HepG2 (cell line): ENCODE data around the gene JPH3. TPM values are rescaled to one million over a fixed set of nuclear protein-coding genes. Genes with fewer than 3 reads are reported as not detected.
A peak's percentile ranks its signal among the peaks of the same experiment; 100 is the strongest.

ENCODE experiments used
- ATAC-seq: fragments of 200-7000 bp; cut with Tn5 transposase; 3 replicates; pipeline ENCODE4 v1.9.1; 2020; ENCODE audit warnings: mild to moderate bottlenecking, moderate library complexity
- BruUV-seq: library from RNA; stranded (reverse); fragments of 400-500 nt; replicated peaks from 2 replicates; lab custom pipeline; 2021; lab: Mats Ljungman, UMichigan
- CTCF ChIA-PET: fragments of 300-600 bp; formaldehyde crosslinking; extraction: SDS; loops from one replicate; lab custom pipeline; 2021; ENCODE audit warnings: low total read pairs, inconsistent platforms, low intra/inter-chr PET ratio; lab: Yijun Ruan, JAX
- POLR2A ChIA-PET: fragments of 350-600 bp; sonication (Branson Sonifier 250); formaldehyde crosslinking; loops from one replicate; lab custom pipeline; 2020; ENCODE audit warnings: antibody characterized with exemption, inconsistent platforms; lab: Yijun Ruan, JAX
- DNase-seq: peaks from one replicate; pipeline ENCODE4 v3.0.0-alpha.2; 2015; ENCODE audit warnings: low spot score
- FAIRE-seq: peaks from 3 replicates; lab custom pipeline; 2011; peaks lifted over from hg19 to GRCh38; lab: Jason Lieb, UNC
- H2AFZ ChIP-seq: one replicate; pipeline ENCODE4 v1.6.1; 2011; ENCODE audit warnings: low read length, inconsistent platforms
- H3K27ac ChIP-seq: fragments of 300-600 bp; 3 replicates; pipeline ENCODE4 v1.8.0; 2011; ENCODE audit warnings: mixed run types, mild to moderate bottlenecking, mixed read lengths, low read length, inconsistent platforms; ENCODE audit not compliant: insufficient read depth; ENCODE audit errors: extremely low read length
- H3K27me3 ChIP-seq, 2 experiments: fragments of 200-600 bp in 1 of 2; 2 replicates in 1 of 2; 3 replicates in 1 of 2; pipeline versions ENCODE4 v1.6.0 to v1.8.0; 2011; ENCODE audit warnings: low read length in 2 of 2, mild to moderate bottlenecking in 2 of 2, moderate library complexity in 2 of 2, inconsistent platforms in 1 of 2; ENCODE audit not compliant: insufficient read depth in 2 of 2, control insufficient read depth in 1 of 2
- H3K36me3 ChIP-seq, 2 experiments: fragments of 200-600 bp in 1 of 2; replicated peaks in 1 of 2; 2 replicates in 1 of 2; 3 replicates in 1 of 2; pipeline versions ENCODE4 v1.5.1 to v1.8.0; 2011; ENCODE audit warnings: low read length in 2 of 2, inconsistent platforms in 1 of 2; ENCODE audit not compliant: insufficient read depth in 2 of 2, control insufficient read depth in 1 of 2
- H3K4me1 ChIP-seq: 2 replicates; pipeline ENCODE4 v1.5.1; 2012; ENCODE audit warnings: low read length, inconsistent platforms; ENCODE audit not compliant: insufficient read depth
- H3K4me2 ChIP-seq: 2 replicates; pipeline ENCODE4 v1.6.0; 2011; ENCODE audit warnings: low read depth, low read length, inconsistent platforms
- H3K4me3 ChIP-seq, 3 experiments: fragments of 200-600 bp in 1 of 3; sonication (generic), shearing (Covaris generic) in 1 of 3; replicated peaks in 1 of 3; 2 replicates each; pipeline ENCODE4 v1.5.1; 2011 to 2016; ENCODE audit warnings: low read length in 3 of 3, inconsistent platforms in 2 of 3, low read depth in 2 of 3, mild to moderate bottlenecking in 2 of 3, control low read depth in 1 of 3, mixed read lengths in 1 of 3; ENCODE audit not compliant: insufficient read depth in 1 of 3
- H3K79me2 ChIP-seq: one replicate; pipeline ENCODE4 v1.6.1; 2011; ENCODE audit warnings: low read length, inconsistent platforms; ENCODE audit not compliant: insufficient read depth
- H3K9ac ChIP-seq: 2 replicates; pipeline ENCODE4 v1.6.0; 2011; ENCODE audit warnings: mild to moderate bottlenecking, low read depth, low read length, inconsistent platforms; ENCODE audit not compliant: insufficient read depth
- H3K9me3 ChIP-seq: 2 replicates; pipeline ENCODE4 v1.5.1; 2012; ENCODE audit warnings: mild to moderate bottlenecking, low read length
- H4K20me1 ChIP-seq: 2 replicates; pipeline ENCODE4 v1.6.0; 2011; ENCODE audit warnings: inconsistent platforms, mild to moderate bottlenecking, low read length, moderate library complexity; ENCODE audit not compliant: insufficient read depth
- AGO2 ChIP-seq: fragments of 200-400 bp; formaldehyde crosslinking; optimal IDR thresholded peaks from 2 replicates; pipeline ENCODE3; 2017; ENCODE audit warnings: mild to moderate bottlenecking, low read depth, low read length, moderate library complexity
- BCL6 ChIP-seq: IDR thresholded peaks from 2 replicates; pipeline ENCODE4 v1.6.1; 2016; ENCODE audit warnings: missing genetic modification reagents, missing compliant biosample characterization
- DNMT3B ChIP-seq: conservative IDR thresholded peaks from 2 replicates; pipeline ENCODE4 v1.6.1; 2016; ENCODE audit warnings: missing biosample characterization, control low read depth
- FIP1L1 ChIP-seq: fragments of 200-400 bp; formaldehyde crosslinking; IDR thresholded peaks from 2 replicates; pipeline ENCODE4 v1.6.1; 2018; ENCODE audit warnings: low read depth, mild to moderate bottlenecking, low read length, moderate library complexity, borderline replicate concordance; ENCODE audit not compliant: insufficient read depth
- JUNB ChIP-seq: sonication (generic); formaldehyde crosslinking; IDR thresholded peaks from 2 replicates; pipeline ENCODE4 v1.8.0; 2022; ENCODE audit warnings: missing genetic modification reagents, mild to moderate bottlenecking, borderline replicate concordance
- KDM2A ChIP-seq: sonication (generic); formaldehyde crosslinking; IDR thresholded peaks from 2 replicates; pipeline ENCODE4 v1.4.0; 2020; ENCODE audit warnings: low read depth, missing genetic modification reagents, borderline replicate concordance
- MAZ ChIP-seq, 2 experiments: sonication (generic) in 1 of 2; formaldehyde crosslinking in 1 of 2; IDR thresholded peaks; 2 replicates each; pipeline versions ENCODE4 v1.5.0 to v1.6.1; 2012 to 2020; ENCODE audit warnings: low read depth in 2 of 2, mild to moderate bottlenecking in 2 of 2, borderline replicate concordance in 1 of 2, improper control_type of control experiment in 1 of 2, low read length in 1 of 2, missing genetic modification reagents in 1 of 2, moderate library complexity in 1 of 2
- NFE2L1 ChIP-seq: sonication (generic); formaldehyde crosslinking; IDR thresholded peaks from 2 replicates; pipeline ENCODE4 v1.4.0; 2020; ENCODE audit warnings: missing genetic modification reagents, mild to moderate bottlenecking, borderline replicate concordance
- RBM39 ChIP-seq: fragments of 200-400 bp; formaldehyde crosslinking; IDR thresholded peaks from one replicate; pipeline ENCODE4 v1.6.1; 2018; ENCODE audit warnings: antibody characterized with exemption, mild to moderate bottlenecking, low read depth, low read length; ENCODE audit not compliant: poor library complexity, severe bottlenecking
- RNF2 ChIP-seq: fragments of 450-650 bp; conservative IDR thresholded peaks from 2 replicates; pipeline ENCODE4 v1.6.1; 2016; ENCODE audit warnings: low read depth
- SMC3 ChIP-seq: IDR thresholded peaks from 2 replicates; pipeline ENCODE4 v1.6.1; 2011; ENCODE audit warnings: low read length, improper control_type of control experiment
- STAT6 ChIP-seq: sonication (generic); formaldehyde crosslinking; IDR thresholded peaks from 2 replicates; pipeline ENCODE4 v1.4.0; 2020; ENCODE audit warnings: missing genetic modification reagents, mild to moderate bottlenecking, borderline replicate concordance
- ZC3H13 ChIP-seq: sonication (generic); formaldehyde crosslinking; IDR thresholded peaks from 2 replicates; pipeline ENCODE4 v1.8.1; 2023; ENCODE audit warnings: mild to moderate bottlenecking, missing genetic modification reagents, moderate library complexity
- ZFP36L2 ChIP-seq: sonication (generic); formaldehyde crosslinking; IDR thresholded peaks from 2 replicates; pipeline ENCODE4 v1.4.0; 2020; ENCODE audit warnings: missing genetic modification reagents
- ZNF101 ChIP-seq: sonication (generic); formaldehyde crosslinking; IDR thresholded peaks from 2 replicates; pipeline ENCODE4 v1.4.0; 2020; ENCODE audit warnings: mild to moderate bottlenecking, low read depth, missing genetic modification reagents, borderline replicate concordance
- ZNF225 ChIP-seq: sonication (generic); formaldehyde crosslinking; IDR thresholded peaks from 2 replicates; pipeline ENCODE4 v1.4.0; 2020; ENCODE audit warnings: mild to moderate bottlenecking, missing genetic modification reagents
- ZSCAN12 ChIP-seq: sonication (generic); formaldehyde crosslinking; IDR thresholded peaks from 2 replicates; pipeline ENCODE4 v1.9.0; 2021; ENCODE audit warnings: mild to moderate bottlenecking, missing genetic modification reagents
- WGBS: methylation state at CpG from one replicate; pipeline ENCODE4 v1.1.6; 2017; ENCODE audit warnings: low lambda C conversion rate; 5-methylcytosine and 5-hydroxymethylcytosine counted together
- in situ Hi-C: cut with HindIII; loops from 2 replicates; pipeline ENCODE4 v1.10.0; 2017; ENCODE audit warnings: low pct_unique_long_range_greater_than_20kb; ENCODE audit not compliant: extremely low pct_ligation_motif_present
- intact Hi-C: fragments of 100-400 bp; cut with micrococcal nuclease; formaldehyde crosslinking; loops from one replicate; pipeline ENCODE4 v1.10.0; 2022; ENCODE audit not compliant: unreplicated experiment
- polyA plus RNA-seq, 8 experiments: library from polyadenylated mRNA; depleted of rRNA in 3 of 8; stranded (reverse) in 7 of 8; unstranded in 1 of 8; fragments of >200 nt; fragmentation: Illumina TruSeq in 4 of 8; extraction: Trizol in 4 of 8; gene quantifications; 2 replicates each; pipeline versions ENCODE4 v1.2.1 to v1.2.3, GENCODE V29; 2011 to 2016; ENCODE audit warnings: low read depth in 4 of 8, missing spikeins in 1 of 8, mixed read lengths in 1 of 8; ENCODE audit not compliant: insufficient read depth in 1 of 8
- total RNA-seq, 5 experiments: library from RNA; depleted of rRNA; stranded (reverse); fragments of >200 nt; fragmentation: Illumina TruSeq; extraction: Trizol; gene quantifications; 2 replicates each; pipeline ENCODE4 v1.2.3, GENCODE V29; 2016; ENCODE audit warnings: low read depth in 1 of 5

Gene JPH3
- total and polyA plus RNA-seq, 2 of the 13 experiments (the other 11 are each of a cell fraction or from before 2014, with no cell fraction given), result not detected

GRCh38 chr16:87690911-87691685, 88.8 kb downstream of the JPH3 start:
- Histone ChIP-seq H3K9ac (no peak overlapping the region), H3K9me3 (no peaks in the 10 kb centered on the region), H3K4me3 (no peak overlapping the region), H2AFZ (no peak overlapping the region), H3K27me3 (peaks cover 16 to 62% of the 10 kb centered on the region in 2 experiments), H3K4me2 (no peak overlapping the region), H3K79me2 (no peaks in the 10 kb centered on the region), H3K27ac (no peak overlapping the region), H3K4me1 (no peaks in the 10 kb centered on the region), H3K36me3 (peaks cover 6 to 12% of the 10 kb centered on the region in 2 experiments), H4K20me1 (peaks cover 9% of the 10 kb centered on the region; the same call in 1 of the 2 replicates)
- intact Hi-C loops (no loop called here), in situ Hi-C loops (no loop called here)
- POLR2A ChIA-PET, result no interaction called here
- CTCF ChIA-PET, result no interaction called here
- BruUV-seq, result no TSS peak
- 61% methylated on average over 4 of the region's 33 CpGs for WGBS
- peak; percentile 3; the same call in 1 of the 3 replicates for ATAC-seq
- no peak for FAIRE-seq
- DNase-seq, result no peak
- TF ChIP-seq STAT6, result no peak
- TF ChIP-seq ZC3H13 (CRISPR knock-in tag), result peak; percentile 28; the same call in 1 of the 2 replicates
- TF ChIP-seq ZFP36L2 (CRISPR knock-in tag), result no peak
- 0 out of 2 replicates have a peak, but pooled peaks have one; percentile 42 for TF ChIP-seq KDM2A (CRISPR knock-in tag)
- TF ChIP-seq JUNB (CRISPR knock-in tag), result no peak
- no peak for TF ChIP-seq ZSCAN12 (CRISPR knock-in tag)
- TF ChIP-seq ZNF225 (CRISPR knock-in tag), result no peak
- no peak for TF ChIP-seq MAZ (IDR thresholded peaks at IDR 0.05; ENCODE audit: borderline replicate concordance, low read depth, low read length)
- no peak for TF ChIP-seq MAZ (CRISPR knock-in tag; IDR thresholded peaks at IDR 0.05; ENCODE audit: low read depth)
- peak; percentile 12 for TF ChIP-seq RBM39
- TF ChIP-seq FIP1L1, result no peak
- no peak for TF ChIP-seq BCL6
- no peak for TF ChIP-seq NFE2L1 (CRISPR knock-in tag)
- no peak for TF ChIP-seq ZNF101 (CRISPR knock-in tag)
- no peak for TF ChIP-seq SMC3
- peak; percentile 48 for TF ChIP-seq AGO2
- TF ChIP-seq DNMT3B (CRISPR knock-in tag), result no peak
- TF ChIP-seq RNF2, result no peak
- TF ChIP-seq, all 625 proteins: peak for 4
